Kidney (tissue), 14 donors: ENCODE data around the gene KAT5. TPM values are rescaled to one million over a fixed set of nuclear protein-coding genes. Genes with fewer than 3 reads are reported as not detected.
"Not testable (repeated sequence)": the region's sequence is repeated elsewhere in the genome, so short reads cannot be mapped to it uniquely, and the experiment has no call there.

Experiments
- DNase-seq, 5 donors: peaks; one replicate each; pipeline ENCODE4 v3.0.0-alpha.2; 2013 to 2020
- FAIRE-seq: peaks from 2 replicates; lab custom pipeline; 2012; peaks lifted over from hg19 to GRCh38; lab: Jason Lieb, UNC
- H3K27ac ChIP-seq, 2 donors: one replicate each; pipeline ENCODE4 v1.7.0; 2013; ENCODE audit warnings: low read depth in 2 of 2, low read length in 2 of 2, inconsistent platforms in 1 of 2
- H3K27me3 ChIP-seq: one replicate; pipeline ENCODE4 v1.7.1; 2013; ENCODE audit warnings: low read length, inconsistent platforms; ENCODE audit not compliant: control insufficient read depth, insufficient read depth
- H3K36me3 ChIP-seq, 3 donors: one replicate each; pipeline versions ENCODE4 v1.7.0 to v1.7.1; 2013; ENCODE audit warnings: low read length in 3 of 3, control low read depth in 1 of 3, inconsistent platforms in 1 of 3; ENCODE audit not compliant: insufficient read depth in 3 of 3, control insufficient read depth in 2 of 3
- H3K4me1 ChIP-seq, 3 donors: one replicate each; pipeline versions ENCODE4 v1.7.0 to v1.7.1; 2013; ENCODE audit warnings: low read length in 3 of 3, inconsistent platforms in 1 of 3, low read depth in 1 of 3; ENCODE audit not compliant: control insufficient read depth in 2 of 3, insufficient read depth in 2 of 3
- H3K4me3 ChIP-seq, 3 donors: one replicate each; pipeline versions ENCODE4 v1.7.0 to v1.8.1; 2013; ENCODE audit warnings: low read length in 3 of 3, control low read depth in 1 of 3, inconsistent platforms in 1 of 3
- H3K9ac ChIP-seq, 3 donors: one replicate each; pipeline versions ENCODE4 v1.7.0 to v1.7.1; 2013; ENCODE audit warnings: low read length in 3 of 3, control low read depth in 1 of 3, inconsistent platforms in 1 of 3
- H3K9me3 ChIP-seq, 3 donors: one replicate each; pipeline versions ENCODE4 v1.7.0 to v1.7.1; 2013; ENCODE audit warnings: low read length in 3 of 3, control low read depth in 1 of 3, inconsistent platforms in 1 of 3; ENCODE audit not compliant: control insufficient read depth in 2 of 3, insufficient read depth in 1 of 3
- intact Hi-C: fragments of 100-400 bp; cut with DNase I; formaldehyde crosslinking; loops from one replicate; pipeline ENCODE4 v1.11.1; 2022
- polyA plus RNA-seq: library from polyadenylated mRNA; stranded (reverse); fragments of 350-450 nt; fragmentation: Illumina TruSeq; extraction: RNeasy Lipid Tissue Mini Kit (QIAGEN cat#74804); gene quantifications from one replicate; pipeline ENCODE4 v1.2.3, GENCODE V29; 2014; ENCODE audit warnings: low read depth, low replicate concordance; ENCODE audit not compliant: insufficient read depth
- total RNA-seq: library from RNA; stranded (reverse); fragmentation: NEBNext Ultra II Directional; extraction: Animal tissue kit (Norgen Biotek cat#: 25700); gene quantifications from one replicate; pipeline ENCODE4 v1.2.1, GENCODE V29; 2021
- TF ChIP-seq, protein P1 (sequence below): IDR thresholded peaks from 3 replicates; pipeline ENCODE4 v1.5.1; 2012; ENCODE audit warnings: mild to moderate bottlenecking, moderate library complexity, borderline replicate concordance; ENCODE audit not compliant: insufficient read depth; ENCODE audit errors: extremely low read depth
- donor health status: control.
- donor health status: control.
- donor health status: control.
- donor health status: control.
- donor health status: control.
- donor health status: DM: yes; HTN: yes; CAD: no.
- donor health status: Normal renal cell carcinoma (clear cell type).

Gene KAT5
- total and polyA plus RNA-seq, 2 donors from 2014 or later: 68.4 to 74.7 TPM

DNA sequence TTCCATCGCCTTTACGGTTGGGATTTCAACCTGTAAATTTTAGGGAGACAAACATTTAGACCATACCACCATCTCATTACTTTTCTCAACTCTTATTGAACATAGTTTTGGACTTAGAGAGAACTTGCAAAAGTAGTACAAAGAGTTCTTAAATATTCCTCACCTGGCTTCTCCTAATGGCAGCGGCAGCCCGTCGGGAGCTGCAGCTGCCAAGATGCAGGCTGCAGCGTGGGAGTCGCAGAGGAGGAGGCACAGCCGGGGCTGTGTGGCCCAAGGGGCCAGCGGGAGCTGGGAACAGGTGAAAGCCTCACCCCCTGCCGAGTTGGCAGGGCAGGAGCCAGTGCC is 31.6 kb downstream of the KAT5 start:
- TF ChIP-seq, protein P1, sequence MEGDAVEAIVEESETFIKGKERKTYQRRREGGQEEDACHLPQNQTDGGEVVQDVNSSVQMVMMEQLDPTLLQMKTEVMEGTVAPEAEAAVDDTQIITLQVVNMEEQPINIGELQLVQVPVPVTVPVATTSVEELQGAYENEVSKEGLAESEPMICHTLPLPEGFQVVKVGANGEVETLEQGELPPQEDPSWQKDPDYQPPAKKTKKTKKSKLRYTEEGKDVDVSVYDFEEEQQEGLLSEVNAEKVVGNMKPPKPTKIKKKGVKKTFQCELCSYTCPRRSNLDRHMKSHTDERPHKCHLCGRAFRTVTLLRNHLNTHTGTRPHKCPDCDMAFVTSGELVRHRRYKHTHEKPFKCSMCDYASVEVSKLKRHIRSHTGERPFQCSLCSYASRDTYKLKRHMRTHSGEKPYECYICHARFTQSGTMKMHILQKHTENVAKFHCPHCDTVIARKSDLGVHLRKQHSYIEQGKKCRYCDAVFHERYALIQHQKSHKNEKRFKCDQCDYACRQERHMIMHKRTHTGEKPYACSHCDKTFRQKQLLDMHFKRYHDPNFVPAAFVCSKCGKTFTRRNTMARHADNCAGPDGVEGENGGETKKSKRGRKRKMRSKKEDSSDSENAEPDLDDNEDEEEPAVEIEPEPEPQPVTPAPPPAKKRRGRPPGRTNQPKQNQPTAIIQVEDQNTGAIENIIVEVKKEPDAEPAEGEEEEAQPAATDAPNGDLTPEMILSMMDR: no peak
- Histone ChIP-seq H3K9ac (no peak overlapping the region), H3K4me1 (peaks cover 0 to 3% (median 0%) of the 10 kb centered on the region in 3 donors), H3K27ac (no peak overlapping the region), H3K27me3 (no peaks in the 10 kb centered on the region), H3K4me3 (no peak overlapping the region), H3K36me3 (no peaks in the 10 kb centered on the region), H3K9me3 (no peaks in the 10 kb centered on the region)
- intact Hi-C loops: no loop called here
- FAIRE-seq: no peak
- no peak for DNase-seq

DNA sequence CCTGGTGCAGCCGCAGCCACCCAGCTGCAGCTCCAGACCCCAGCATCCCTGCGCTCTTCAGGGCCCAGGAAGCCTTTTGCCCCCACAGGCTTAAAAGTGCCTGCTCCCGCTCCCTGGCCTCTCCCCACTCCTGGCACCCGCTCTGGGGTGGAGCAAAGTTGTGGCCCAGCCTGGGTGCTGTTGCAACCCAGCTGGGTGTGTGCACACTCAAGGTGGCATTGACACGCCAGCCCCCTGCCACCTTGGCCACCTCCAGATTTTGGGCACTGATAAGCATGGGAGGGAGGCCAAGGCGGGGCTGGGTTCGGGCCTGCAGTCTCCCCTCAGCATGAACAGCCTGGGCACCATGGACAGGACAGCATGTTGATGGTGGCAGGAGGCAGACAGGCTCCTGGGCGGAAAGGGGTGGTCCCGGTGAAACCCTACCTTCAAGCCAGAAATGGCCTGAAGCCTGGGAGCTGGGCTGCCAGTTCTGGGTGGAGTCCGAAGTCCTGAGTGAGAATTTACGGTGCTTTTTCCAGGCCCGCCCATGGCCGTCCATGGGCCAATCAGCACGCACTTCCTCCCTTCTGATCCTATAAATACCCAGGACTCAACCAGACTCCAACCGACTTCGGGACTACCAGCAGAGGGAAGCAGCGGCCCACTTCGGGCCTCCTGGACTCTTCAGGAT is 32.1 kb downstream of the KAT5 start:
- FAIRE-seq (no peak), DNase-seq (peak in 2 of 5 donors; percentile 15 to 33)
- TF ChIP-seq, protein P1: no peak
- Histone ChIP-seq H3K27me3 (no peaks in the 10 kb centered on the region), H3K9me3 (no peaks in the 10 kb centered on the region), H3K36me3 (no peaks in the 10 kb centered on the region), H3K9ac (no peak overlapping the region), H3K4me1 (peaks cover 0 to 3% (median 0%) of the 10 kb centered on the region in 3 donors), H3K27ac (no peak overlapping the region), H3K4me3 (no peak overlapping the region)
- intact Hi-C loops: no loop called here

DNA sequence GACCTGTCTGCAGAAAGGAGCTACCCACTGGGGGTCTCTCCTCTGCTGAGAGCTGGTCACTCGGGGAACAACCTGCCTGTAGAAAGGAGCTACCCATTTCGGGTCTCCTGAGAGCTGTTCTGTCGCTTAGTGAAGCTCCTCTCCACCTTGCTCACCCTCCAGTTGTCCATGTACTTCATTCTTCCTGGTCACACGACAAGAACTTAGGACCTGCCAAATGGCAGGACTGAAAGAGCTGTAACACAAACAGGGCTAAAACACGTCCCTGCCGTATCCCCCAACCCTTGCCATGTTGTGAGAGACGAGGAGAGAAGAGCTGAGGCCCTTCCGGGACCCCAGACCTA is 32.6 kb downstream of the KAT5 start:
- no peak for FAIRE-seq
- Histone ChIP-seq H3K4me3 (no peak overlapping the region), H3K36me3 (no peaks in the 10 kb centered on the region), H3K27ac (no peak overlapping the region), H3K9ac (no peak overlapping the region), H3K4me1 (peaks cover 0 to 3% (median 0%) of the 10 kb centered on the region in 3 donors), H3K9me3 (no peaks in the 10 kb centered on the region), H3K27me3 (no peaks in the 10 kb centered on the region)
- DNase-seq: no peak
- intact Hi-C loops: no loop called here
- TF ChIP-seq, protein P1: no peak

DNA sequence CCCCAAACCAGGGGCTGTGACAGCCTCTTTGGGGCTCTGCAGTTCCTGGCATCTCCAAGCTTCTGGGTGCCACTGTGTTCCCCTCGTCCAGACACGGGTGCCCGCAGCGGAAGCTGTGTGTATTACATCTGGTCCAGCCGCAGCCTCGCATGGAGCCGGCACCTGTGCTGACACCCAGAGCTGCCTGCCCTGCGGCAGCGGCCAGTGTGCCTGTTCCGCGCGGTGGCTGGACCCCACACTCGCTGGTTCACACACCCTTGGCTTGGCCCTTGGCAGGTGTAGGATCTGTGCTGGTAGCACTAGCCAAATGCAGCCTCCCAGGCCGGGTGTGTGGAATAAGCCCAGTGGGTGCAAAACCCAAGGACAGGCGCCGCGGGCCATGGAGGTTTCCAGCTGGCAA is 33.0 kb downstream of the KAT5 start:
- Histone ChIP-seq H3K27ac (no peak overlapping the region), H3K9ac (no peak overlapping the region), H3K4me1 (peaks cover 0 to 3% (median 0%) of the 10 kb centered on the region in 3 donors), H3K27me3 (no peaks in the 10 kb centered on the region), H3K36me3 (no peaks in the 10 kb centered on the region), H3K4me3 (no peak overlapping the region), H3K9me3 (no peaks in the 10 kb centered on the region)
- TF ChIP-seq, protein P1: no peak
- DNase-seq (no peak), FAIRE-seq (no peak)
- intact Hi-C loops: no loop called here

DNA sequence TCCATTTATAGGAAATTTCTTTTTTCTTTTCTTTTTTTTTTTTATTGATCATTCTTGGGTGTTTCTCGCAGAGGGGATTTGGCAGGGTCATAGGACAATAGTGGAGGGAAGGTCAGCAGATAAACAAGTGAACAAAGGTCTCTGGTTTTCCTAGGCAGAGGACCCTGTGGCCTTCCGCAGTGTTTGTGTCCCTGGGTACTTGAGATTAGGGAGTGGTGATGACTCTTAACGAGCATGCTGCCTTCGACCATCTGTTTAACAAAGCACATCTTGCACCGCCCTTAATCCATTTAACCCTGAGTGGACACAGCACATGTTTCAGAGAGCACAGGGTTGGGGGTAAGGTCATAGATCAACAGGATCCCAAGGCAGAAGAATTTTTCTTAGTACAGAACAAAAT is 50.1 kb downstream of the KAT5 start:
- H3K4me1 ChIP-seq, H3K27me3 ChIP-seq, H3K9me3 ChIP-seq, intact Hi-C loops, H3K4me3 ChIP-seq, H3K36me3 ChIP-seq, FAIRE-seq, H3K9ac ChIP-seq, DNase-seq, H3K27ac ChIP-seq: not testable (repeated sequence)
